ENCODE results near the gene CRACR2B. TPM values are rescaled to one million over a fixed set of nuclear protein-coding genes. Genes with fewer than 3 reads are reported as not detected.
A peak's percentile ranks its signal among the peaks of the same experiment; 100 is the strongest.

Gene CRACR2B
- total RNA-seq, 1 donor from 2014 or later, result 19.3 TPM

DNA sequence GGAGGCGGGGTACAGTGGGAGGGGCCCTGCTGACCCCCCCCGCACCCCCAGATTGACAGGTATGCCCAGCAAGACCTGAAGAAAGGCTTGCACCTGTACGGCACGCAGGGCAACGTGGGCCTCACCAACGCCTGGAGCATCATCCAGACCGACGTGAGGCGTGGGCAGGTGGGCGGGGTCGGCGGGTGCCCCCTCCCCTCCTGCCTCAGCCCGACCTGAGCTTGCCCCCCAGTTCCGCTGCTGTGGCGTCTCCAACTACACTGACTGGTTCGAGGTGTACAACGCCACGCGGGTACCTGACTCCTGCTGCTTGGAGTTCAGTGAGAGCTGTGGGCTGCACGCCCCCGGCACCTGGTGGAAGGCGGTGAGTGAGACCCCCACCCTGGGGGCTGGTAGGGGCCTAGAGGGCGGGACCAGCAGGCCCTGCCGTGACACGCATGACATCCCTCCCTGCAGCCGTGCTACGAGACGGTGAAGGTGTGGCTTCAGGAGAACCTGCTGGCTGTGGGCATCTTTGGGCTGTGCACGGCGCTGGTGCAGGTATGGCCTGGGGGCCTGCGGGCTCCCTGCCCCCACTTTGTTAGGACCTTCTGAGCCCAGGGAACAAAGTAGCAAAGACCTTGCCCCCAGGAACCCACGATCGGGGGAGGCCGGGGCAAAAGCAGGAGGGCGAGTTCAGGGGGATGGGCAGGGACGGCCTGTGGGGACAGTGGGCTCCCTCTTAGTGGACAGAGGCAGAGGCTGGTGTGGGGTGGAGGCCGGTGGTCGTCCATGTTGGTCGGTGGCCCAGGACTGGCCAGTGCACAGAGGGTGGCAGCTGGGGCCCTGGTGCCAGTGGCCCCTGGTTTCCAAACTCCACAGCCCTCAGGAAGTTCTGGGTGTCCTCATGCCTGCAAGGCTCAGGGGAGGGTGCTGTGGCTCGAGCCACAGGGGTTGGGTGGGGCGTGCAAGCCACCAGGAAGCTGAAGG, 38.0 kb downstream of the CRACR2B start:
- Mint-ChIP-seq H3K27ac (no peak overlapping the region), H3K27me3 (no peaks in the 10 kb centered on the region), H3K36me3 (no peaks in the 10 kb centered on the region), H3K4me3 (no peak overlapping the region), H3K4me1 (ENCODE audit: unreplicated experiment) (peaks cover 5% of the 10 kb centered on the region), H3K9me3 (no peaks in the 10 kb centered on the region)
- TF ChIP-seq, protein P1, sequence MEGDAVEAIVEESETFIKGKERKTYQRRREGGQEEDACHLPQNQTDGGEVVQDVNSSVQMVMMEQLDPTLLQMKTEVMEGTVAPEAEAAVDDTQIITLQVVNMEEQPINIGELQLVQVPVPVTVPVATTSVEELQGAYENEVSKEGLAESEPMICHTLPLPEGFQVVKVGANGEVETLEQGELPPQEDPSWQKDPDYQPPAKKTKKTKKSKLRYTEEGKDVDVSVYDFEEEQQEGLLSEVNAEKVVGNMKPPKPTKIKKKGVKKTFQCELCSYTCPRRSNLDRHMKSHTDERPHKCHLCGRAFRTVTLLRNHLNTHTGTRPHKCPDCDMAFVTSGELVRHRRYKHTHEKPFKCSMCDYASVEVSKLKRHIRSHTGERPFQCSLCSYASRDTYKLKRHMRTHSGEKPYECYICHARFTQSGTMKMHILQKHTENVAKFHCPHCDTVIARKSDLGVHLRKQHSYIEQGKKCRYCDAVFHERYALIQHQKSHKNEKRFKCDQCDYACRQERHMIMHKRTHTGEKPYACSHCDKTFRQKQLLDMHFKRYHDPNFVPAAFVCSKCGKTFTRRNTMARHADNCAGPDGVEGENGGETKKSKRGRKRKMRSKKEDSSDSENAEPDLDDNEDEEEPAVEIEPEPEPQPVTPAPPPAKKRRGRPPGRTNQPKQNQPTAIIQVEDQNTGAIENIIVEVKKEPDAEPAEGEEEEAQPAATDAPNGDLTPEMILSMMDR (conservative IDR thresholded peaks at IDR 0.05), result no peak
- DNase-seq (ENCODE audit: extremely low spot score, unreplicated experiment), result no peak

GRCh38 chr11:866481-866880, 38.8 kb downstream of the CRACR2B start:
- Mint-ChIP-seq H3K36me3 (no peaks in the 10 kb centered on the region), H3K9me3 (no peaks in the 10 kb centered on the region), H3K4me1 (ENCODE audit: unreplicated experiment) (peaks cover 5% of the 10 kb centered on the region), H3K4me3 (no peak overlapping the region), H3K27ac (no peak overlapping the region), H3K27me3 (no peaks in the 10 kb centered on the region)
- TF ChIP-seq, protein P1 (conservative IDR thresholded peaks at IDR 0.05), result no peak
- DNase-seq (ENCODE audit: extremely low spot score, unreplicated experiment), result no peak

- Mint-ChIP-seq H3K27ac (no peak overlapping the region), H3K9me3 (no peaks in the 10 kb centered on the region), H3K4me3 (no peak overlapping the region), H3K27me3 (no peaks in the 10 kb centered on the region), H3K4me1 (ENCODE audit: unreplicated experiment) (no peaks in the 10 kb centered on the region), H3K36me3 (no peaks in the 10 kb centered on the region)
- TF ChIP-seq, protein P1 (conservative IDR thresholded peaks at IDR 0.05), result no peak
- DNase-seq (ENCODE audit: extremely low spot score, unreplicated experiment), result no peak
These were observed 40.2 kb downstream of the CRACR2B start for GRCh38 chr11:867856-868358.

- no peaks in the 10 kb centered on the region for H3K36me3 Mint-ChIP-seq
- H3K27ac Mint-ChIP-seq, result peak overlapping the region; percentile 9
- H3K9me3 Mint-ChIP-seq, result no peaks in the 10 kb centered on the region
- no peak overlapping the region for H3K4me3 Mint-ChIP-seq
- TF ChIP-seq, protein P1 (conservative IDR thresholded peaks at IDR 0.05), result no peak
- peaks cover 2% of the 10 kb centered on the region for H3K4me1 Mint-ChIP-seq (ENCODE audit: unreplicated experiment)
- no peaks in the 10 kb centered on the region for H3K27me3 Mint-ChIP-seq
- DNase-seq (ENCODE audit: extremely low spot score, unreplicated experiment), result no peak
These were observed 40.7 kb downstream of the CRACR2B start for GRCh38 chr11:868394-868793.

- H3K27me3 Mint-ChIP-seq, result no peaks in the 10 kb centered on the region
- H3K36me3 Mint-ChIP-seq, result peaks cover 3% of the 10 kb centered on the region
- peaks cover 6% of the 10 kb centered on the region for H3K4me1 Mint-ChIP-seq (ENCODE audit: unreplicated experiment)
- TF ChIP-seq, protein P1 (conservative IDR thresholded peaks at IDR 0.05), result no peak
- no peaks in the 10 kb centered on the region for H3K9me3 Mint-ChIP-seq
- no peak for DNase-seq (ENCODE audit: extremely low spot score, unreplicated experiment)
- H3K4me3 Mint-ChIP-seq, result no peak overlapping the region
- H3K27ac Mint-ChIP-seq, result peak overlapping the region; percentile 9
These were observed 41.1 kb downstream of the CRACR2B start for GRCh38 chr11:868802-869201.

All from type B pancreatic cell (in vitro differentiated cells).